Measurements from ENCODE around the gene DHX8.

DHX8 gene

DNA sequence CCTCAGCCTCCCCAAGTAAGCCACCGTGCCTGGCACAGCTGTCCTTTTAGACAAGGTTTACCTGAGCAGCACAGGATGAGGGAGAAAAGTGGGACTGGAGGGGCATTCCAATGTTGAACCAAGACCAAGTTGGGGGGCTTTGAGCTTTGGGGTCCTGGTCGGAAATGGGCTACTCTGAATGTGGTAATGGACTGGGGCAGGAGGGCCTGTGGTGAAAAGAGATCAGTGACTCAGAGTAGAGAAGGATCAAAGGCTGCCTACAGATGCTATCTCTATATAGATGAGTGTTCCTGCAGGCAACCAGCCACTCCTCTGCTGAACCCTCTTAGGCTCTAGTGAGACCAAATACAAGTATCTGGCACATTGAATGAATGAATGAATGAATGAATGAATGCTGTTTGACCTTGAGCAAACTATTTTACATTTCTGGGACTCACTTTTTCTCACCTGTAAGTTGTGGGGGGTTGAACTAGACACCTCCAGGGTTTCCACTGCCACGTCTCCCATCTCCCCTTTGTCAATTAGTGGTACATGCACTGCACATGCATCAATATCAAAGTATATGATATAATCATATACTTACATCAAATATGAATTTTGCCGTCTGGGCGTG lies 88.7 kb downstream of the DHX8 start:
- no peak for TF ChIP-seq EZH2phosphoT487 (IDR thresholded peaks at IDR 0.05; ENCODE audit: borderline replicate concordance)
- TF ChIP-seq, protein P1, sequence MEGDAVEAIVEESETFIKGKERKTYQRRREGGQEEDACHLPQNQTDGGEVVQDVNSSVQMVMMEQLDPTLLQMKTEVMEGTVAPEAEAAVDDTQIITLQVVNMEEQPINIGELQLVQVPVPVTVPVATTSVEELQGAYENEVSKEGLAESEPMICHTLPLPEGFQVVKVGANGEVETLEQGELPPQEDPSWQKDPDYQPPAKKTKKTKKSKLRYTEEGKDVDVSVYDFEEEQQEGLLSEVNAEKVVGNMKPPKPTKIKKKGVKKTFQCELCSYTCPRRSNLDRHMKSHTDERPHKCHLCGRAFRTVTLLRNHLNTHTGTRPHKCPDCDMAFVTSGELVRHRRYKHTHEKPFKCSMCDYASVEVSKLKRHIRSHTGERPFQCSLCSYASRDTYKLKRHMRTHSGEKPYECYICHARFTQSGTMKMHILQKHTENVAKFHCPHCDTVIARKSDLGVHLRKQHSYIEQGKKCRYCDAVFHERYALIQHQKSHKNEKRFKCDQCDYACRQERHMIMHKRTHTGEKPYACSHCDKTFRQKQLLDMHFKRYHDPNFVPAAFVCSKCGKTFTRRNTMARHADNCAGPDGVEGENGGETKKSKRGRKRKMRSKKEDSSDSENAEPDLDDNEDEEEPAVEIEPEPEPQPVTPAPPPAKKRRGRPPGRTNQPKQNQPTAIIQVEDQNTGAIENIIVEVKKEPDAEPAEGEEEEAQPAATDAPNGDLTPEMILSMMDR (conservative IDR thresholded peaks at IDR 0.05; ENCODE audit: low read length), result no peak
- Histone ChIP-seq H3K4me3 (ENCODE audit: low read length, poor library complexity, severe bottlenecking) (no peak overlapping the region), H3K36me3 (ENCODE audit: insufficient read depth, low read length) (no peaks in the 10 kb centered on the region), H3K79me2 (ENCODE audit: insufficient read depth, low read length) (no peaks in the 10 kb centered on the region), H3K4me2 (ENCODE audit: low read depth, low read length, poor library complexity, severe bottlenecking) (no peak overlapping the region), H3K9me3 (ENCODE audit: insufficient read depth, low read depth, low read length) (no peaks in the 10 kb centered on the region), H3F3A (ENCODE audit: low read depth) (no peaks in the 10 kb centered on the region), H3K27me3 (ENCODE audit: insufficient read depth, low read length, poor library complexity, severe bottlenecking) (no peaks in the 10 kb centered on the region), H3K9me2 (replicated peaks; ENCODE audit: low read depth, low read length) (no peaks in the 10 kb centered on the region), H2AFZ (ENCODE audit: low read length) (no peak overlapping the region), H3K9ac (ENCODE audit: low read depth, low read length, poor library complexity, severe bottlenecking) (no peak overlapping the region), H3K4me1 (ENCODE audit: insufficient read depth, low read length, poor library complexity, severe bottlenecking) (no peaks in the 10 kb centered on the region), H4K20me1 (ENCODE audit: insufficient read depth, low read length, poor library complexity, severe bottlenecking) (no peaks in the 10 kb centered on the region)

DNA sequence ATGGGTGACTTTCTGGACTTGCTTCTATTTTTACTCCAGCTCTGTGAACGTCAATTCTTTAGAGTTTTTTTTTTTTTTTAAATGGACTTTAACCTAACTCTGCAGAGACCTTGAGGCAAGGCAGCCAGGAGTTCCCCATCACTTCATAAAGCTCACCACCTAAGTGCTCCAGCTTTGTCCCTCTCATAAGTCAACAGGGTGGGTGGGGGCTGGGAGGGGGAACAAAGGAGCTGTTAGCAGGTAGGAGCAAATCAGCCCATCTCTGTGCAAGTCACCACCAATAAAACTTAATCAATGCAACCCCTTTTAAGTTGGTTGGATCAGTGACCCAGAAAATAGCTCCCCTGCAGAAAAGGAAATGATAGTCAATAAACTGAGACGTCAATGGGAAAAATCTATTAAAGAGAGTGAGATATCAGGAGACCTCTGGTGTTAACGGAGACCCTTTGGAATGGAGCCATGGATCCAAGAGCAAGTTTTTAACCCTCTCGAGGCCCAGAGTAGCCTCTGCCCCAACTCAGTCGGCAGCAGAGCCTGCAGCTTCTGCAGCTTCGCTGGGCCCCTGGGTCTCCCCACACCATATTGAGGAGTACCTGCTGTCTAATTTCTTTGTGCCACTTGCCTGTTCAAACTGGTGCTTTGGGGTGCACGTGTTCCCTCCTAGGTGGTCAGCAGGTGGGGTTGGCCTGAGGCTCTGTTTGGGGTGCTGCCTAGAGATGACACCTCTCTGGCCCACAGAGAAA lies 90.0 kb downstream of the DHX8 start:
- Histone ChIP-seq H3K79me2 (ENCODE audit: insufficient read depth, low read length) (no peaks in the 10 kb centered on the region), H3K9ac (ENCODE audit: low read depth, low read length, poor library complexity, severe bottlenecking) (no peak overlapping the region), H3F3A (ENCODE audit: low read depth) (no peaks in the 10 kb centered on the region), H3K9me3 (ENCODE audit: insufficient read depth, low read depth, low read length) (no peaks in the 10 kb centered on the region), H3K27me3 (ENCODE audit: insufficient read depth, low read length, poor library complexity, severe bottlenecking) (no peaks in the 10 kb centered on the region), H3K4me3 (ENCODE audit: low read length, poor library complexity, severe bottlenecking) (no peak overlapping the region), H3K4me2 (ENCODE audit: low read depth, low read length, poor library complexity, severe bottlenecking) (no peak overlapping the region), H3K9me2 (replicated peaks; ENCODE audit: low read depth, low read length) (no peaks in the 10 kb centered on the region), H4K20me1 (ENCODE audit: insufficient read depth, low read length, poor library complexity, severe bottlenecking) (no peaks in the 10 kb centered on the region), H3K36me3 (ENCODE audit: insufficient read depth, low read length) (no peaks in the 10 kb centered on the region), H2AFZ (ENCODE audit: low read length) (no peak overlapping the region), H3K4me1 (ENCODE audit: insufficient read depth, low read length, poor library complexity, severe bottlenecking) (no peaks in the 10 kb centered on the region)
- no peak for TF ChIP-seq EZH2phosphoT487 (IDR thresholded peaks at IDR 0.05; ENCODE audit: borderline replicate concordance)
- TF ChIP-seq, protein P1 (conservative IDR thresholded peaks at IDR 0.05; ENCODE audit: low read length), result no peak

DNA sequence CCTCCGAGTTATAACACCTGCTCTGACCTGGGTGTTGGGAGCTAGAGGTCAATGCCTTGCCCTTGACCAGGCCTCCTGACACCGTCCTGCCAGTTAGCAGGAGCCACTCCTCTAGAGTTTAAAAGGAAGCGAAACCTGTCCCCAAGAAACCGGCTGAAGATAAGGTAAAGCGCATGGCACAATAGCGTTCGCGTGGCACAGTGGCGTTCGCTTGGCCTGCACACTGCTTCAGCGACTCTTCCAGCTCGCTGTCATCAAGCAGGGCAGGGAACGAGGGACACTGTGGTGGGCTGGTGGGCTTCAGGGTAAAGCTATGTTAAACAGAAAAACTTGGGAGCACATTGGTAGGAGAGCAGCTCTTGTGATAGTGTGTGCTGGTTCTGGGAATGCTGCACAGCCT lies 90.6 kb downstream of the DHX8 start:
- Histone ChIP-seq H3K9me3 (ENCODE audit: insufficient read depth, low read depth, low read length) (no peaks in the 10 kb centered on the region), H3K4me1 (ENCODE audit: insufficient read depth, low read length, poor library complexity, severe bottlenecking) (peaks cover under 1% of the 10 kb centered on the region), H3K9me2 (replicated peaks; ENCODE audit: low read depth, low read length) (no peaks in the 10 kb centered on the region), H3K79me2 (ENCODE audit: insufficient read depth, low read length) (no peaks in the 10 kb centered on the region), H3K36me3 (ENCODE audit: insufficient read depth, low read length) (no peaks in the 10 kb centered on the region), H2AFZ (ENCODE audit: low read length) (no peak overlapping the region), H3K4me2 (ENCODE audit: low read depth, low read length, poor library complexity, severe bottlenecking) (no peak overlapping the region), H3K9ac (ENCODE audit: low read depth, low read length, poor library complexity, severe bottlenecking) (no peak overlapping the region), H3K4me3 (ENCODE audit: low read length, poor library complexity, severe bottlenecking) (no peak overlapping the region), H4K20me1 (ENCODE audit: insufficient read depth, low read length, poor library complexity, severe bottlenecking) (no peaks in the 10 kb centered on the region), H3K27me3 (ENCODE audit: insufficient read depth, low read length, poor library complexity, severe bottlenecking) (no peaks in the 10 kb centered on the region), H3F3A (ENCODE audit: low read depth) (no peaks in the 10 kb centered on the region)
- TF ChIP-seq, protein P1 (conservative IDR thresholded peaks at IDR 0.05; ENCODE audit: low read length), result no peak
- TF ChIP-seq EZH2phosphoT487 (IDR thresholded peaks at IDR 0.05; ENCODE audit: borderline replicate concordance), result no peak

All from Loucy (cell line).